Adrenal gland (tissue), 5 donors: Measurements from ENCODE around the gene OBSL1.

Source experiments
- POLR2A ChIP-seq, 2 donors: fragments of 450-650 bp; IDR thresholded peaks; one replicate each; pipeline ENCODE4 v1.6.1; 2017; ENCODE audit warnings: antibody characterized with exemption in 2 of 2, mild to moderate bottlenecking in 2 of 2, moderate library complexity in 1 of 2
- TF ChIP-seq, protein P1 (sequence below), 6 experiments: fragments of 450-650 bp in 4 of 6; fragments of 200-600 bp in 2 of 6; sonication (generic) in 1 of 6; IDR thresholded peaks; 1 replicate in 5 of 6; 2 replicates in 1 of 6; pipeline versions ENCODE4 v1.5.1 to v1.8.0; 2016 to 2021; ENCODE audit warnings: antibody characterized with exemption in 6 of 6, mild to moderate bottlenecking in 2 of 6, moderate library complexity in 1 of 6
- donor health status: DM: no; HTN: no; CAD: no.

DNA sequence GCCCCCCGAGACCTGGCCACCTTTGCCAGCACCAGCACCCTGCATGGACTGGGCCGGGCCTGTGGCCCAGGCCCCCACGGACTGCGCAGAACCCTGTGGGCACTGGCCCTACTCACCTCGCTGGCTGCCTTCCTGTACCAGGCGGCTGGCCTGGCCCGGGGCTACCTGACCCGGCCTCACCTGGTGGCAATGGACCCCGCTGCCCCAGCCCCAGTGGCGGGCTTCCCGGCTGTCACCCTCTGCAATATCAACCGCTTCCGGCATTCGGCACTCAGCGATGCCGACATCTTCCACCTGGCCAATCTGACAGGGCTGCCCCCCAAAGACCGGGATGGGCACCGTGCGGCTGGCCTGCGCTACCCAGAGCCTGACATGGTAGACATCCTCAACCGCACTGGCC lies 56.5 kb downstream of the OBSL1 start:
- TF ChIP-seq, protein P1, sequence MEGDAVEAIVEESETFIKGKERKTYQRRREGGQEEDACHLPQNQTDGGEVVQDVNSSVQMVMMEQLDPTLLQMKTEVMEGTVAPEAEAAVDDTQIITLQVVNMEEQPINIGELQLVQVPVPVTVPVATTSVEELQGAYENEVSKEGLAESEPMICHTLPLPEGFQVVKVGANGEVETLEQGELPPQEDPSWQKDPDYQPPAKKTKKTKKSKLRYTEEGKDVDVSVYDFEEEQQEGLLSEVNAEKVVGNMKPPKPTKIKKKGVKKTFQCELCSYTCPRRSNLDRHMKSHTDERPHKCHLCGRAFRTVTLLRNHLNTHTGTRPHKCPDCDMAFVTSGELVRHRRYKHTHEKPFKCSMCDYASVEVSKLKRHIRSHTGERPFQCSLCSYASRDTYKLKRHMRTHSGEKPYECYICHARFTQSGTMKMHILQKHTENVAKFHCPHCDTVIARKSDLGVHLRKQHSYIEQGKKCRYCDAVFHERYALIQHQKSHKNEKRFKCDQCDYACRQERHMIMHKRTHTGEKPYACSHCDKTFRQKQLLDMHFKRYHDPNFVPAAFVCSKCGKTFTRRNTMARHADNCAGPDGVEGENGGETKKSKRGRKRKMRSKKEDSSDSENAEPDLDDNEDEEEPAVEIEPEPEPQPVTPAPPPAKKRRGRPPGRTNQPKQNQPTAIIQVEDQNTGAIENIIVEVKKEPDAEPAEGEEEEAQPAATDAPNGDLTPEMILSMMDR (IDR thresholded peaks at IDR 0.05): no peak
- no peak for TF ChIP-seq POLR2A (IDR thresholded peaks at IDR 0.05)
